Mesendoderm (in vitro differentiated cells): Measurements from ENCODE around the gene RREB1.
A peak's percentile ranks its signal among the peaks of the same experiment; 100 is the strongest.

Experiments used
- DNase-seq: peaks from one replicate; pipeline ENCODE4 v3.0.0; 2013
- H2AK5ac ChIP-seq: 2 replicates; pipeline ENCODE4 v1.6.1; 2013; ENCODE audit warnings: low read length, inconsistent platforms
- H2BK120ac ChIP-seq: 2 replicates; pipeline ENCODE4 v1.6.1; 2013; ENCODE audit warnings: low read depth, mild to moderate bottlenecking, low read length, moderate library complexity, mixed read lengths
- H2BK15ac ChIP-seq: replicated peaks from 2 replicates; pipeline ENCODE4 v1.6.1; 2013; ENCODE audit warnings: low read depth, mild to moderate bottlenecking, moderate library complexity
- H2BK5ac ChIP-seq: 2 replicates; pipeline ENCODE4 v1.6.1; 2013; ENCODE audit warnings: low read length, inconsistent platforms
- H3K18ac ChIP-seq: 2 replicates; pipeline ENCODE4 v1.6.1; 2013; ENCODE audit warnings: mild to moderate bottlenecking, low read length, mixed read lengths
- H3K23ac ChIP-seq: one replicate; pipeline ENCODE4 v1.6.1; 2013; ENCODE audit warnings: low read length
- H3K27ac ChIP-seq: 2 replicates; pipeline ENCODE4 v1.5.1; 2013; ENCODE audit warnings: low read depth, mild to moderate bottlenecking, inconsistent platforms, low read length, moderate library complexity
- H3K27me3 ChIP-seq: 2 replicates; pipeline ENCODE4 v1.6.1; 2013; ENCODE audit warnings: low read length, control low read depth, mild to moderate bottlenecking, inconsistent platforms; ENCODE audit not compliant: insufficient read depth, poor library complexity
- H3K36me3 ChIP-seq: 2 replicates; pipeline ENCODE4 v1.6.1; 2013; ENCODE audit warnings: low read length, inconsistent platforms; ENCODE audit not compliant: control insufficient read depth, insufficient read depth
- H3K4ac ChIP-seq: one replicate; pipeline ENCODE4 v1.6.1; 2013; ENCODE audit warnings: low read depth, mild to moderate bottlenecking, low read length, moderate library complexity
- H3K4me1 ChIP-seq: 2 replicates; pipeline ENCODE4 v1.6.1; 2013; ENCODE audit warnings: low read depth, low read length, inconsistent platforms; ENCODE audit not compliant: control insufficient read depth
- H3K4me2 ChIP-seq: 2 replicates; pipeline ENCODE4 v1.6.1; 2013; ENCODE audit warnings: low read length
- H3K4me3 ChIP-seq: 2 replicates; pipeline ENCODE4 v1.5.1; 2013; ENCODE audit warnings: mild to moderate bottlenecking, low read length
- H3K56ac ChIP-seq: one replicate; pipeline ENCODE4 v1.6.1; 2013; ENCODE audit warnings: low read length
- H3K79me1 ChIP-seq: 2 replicates; pipeline ENCODE4 v1.6.1; 2013; ENCODE audit warnings: low read length, inconsistent platforms
- H3K79me2 ChIP-seq: 2 replicates; pipeline ENCODE4 v1.6.1; 2013; ENCODE audit warnings: mild to moderate bottlenecking, low read length; ENCODE audit not compliant: control insufficient read depth, insufficient read depth
- H3K9ac ChIP-seq: 2 replicates; pipeline ENCODE4 v1.6.1; 2013; ENCODE audit warnings: low read length, inconsistent platforms
- H4K5ac ChIP-seq: one replicate; pipeline ENCODE4 v1.6.1; 2013; ENCODE audit warnings: low read length
- H4K8ac ChIP-seq: one replicate; pipeline ENCODE4 v1.6.1; 2013; ENCODE audit warnings: low read depth, mild to moderate bottlenecking, control low read depth, low read length, moderate library complexity
- WGBS: extraction: QIAGEN DNeasy Blood & Tissue Kit; methylation state at CpG from one replicate; pipeline ENCODE4 v1.1.7; 2013; ENCODE audit warnings: low lambda C conversion rate, missing lambda C conversion rate; ENCODE audit not compliant: insufficient coverage; ENCODE audit errors: extremely low coverage; 5-methylcytosine and 5-hydroxymethylcytosine counted together

RREB1 gene

GRCh38 chr6:7161253-7161623 lies 53.5 kb downstream of the RREB1 start:
- no peak for DNase-seq
- Histone ChIP-seq H3K9ac (no peak overlapping the region), H3K4me1 (peaks cover 20% of the 10 kb centered on the region), H2BK120ac (no peak overlapping the region), H3K4me3 (no peak overlapping the region), H3K4me2 (no peak overlapping the region), H3K56ac (peak overlapping the region; percentile 22), H3K18ac (no peak overlapping the region), H3K27ac (no peak overlapping the region), H4K8ac (no peak overlapping the region), H2AK5ac (no peak overlapping the region), H3K36me3 (no peaks in the 10 kb centered on the region), H2BK15ac (no peak overlapping the region), H3K23ac (no peak overlapping the region), H4K5ac (no peak overlapping the region), H2BK5ac (no peak overlapping the region), H3K79me2 (peaks cover 37% of the 10 kb centered on the region), H3K79me1 (peaks cover 31% of the 10 kb centered on the region), H3K27me3 (no peaks in the 10 kb centered on the region), H3K4ac (no peak overlapping the region)

- Histone ChIP-seq H3K79me1 (peaks cover 36% of the 10 kb centered on the region), H3K18ac (no peak overlapping the region), H3K56ac (no peak overlapping the region), H2BK15ac (no peak overlapping the region), H3K36me3 (no peaks in the 10 kb centered on the region), H2BK5ac (no peak overlapping the region), H3K27ac (no peak overlapping the region), H4K5ac (no peak overlapping the region), H3K4me3 (no peak overlapping the region), H2BK120ac (no peak overlapping the region), H2AK5ac (no peak overlapping the region), H3K4me2 (no peak overlapping the region), H4K8ac (no peak overlapping the region), H3K4me1 (peaks cover 26% of the 10 kb centered on the region), H3K79me2 (peaks cover 39% of the 10 kb centered on the region), H3K23ac (no peak overlapping the region), H3K27me3 (no peaks in the 10 kb centered on the region), H3K4ac (no peak overlapping the region), H3K9ac (no peak overlapping the region)
- DNase-seq, result no peak
- WGBS, result no CpG with 5 or more reads among the region's 4 CpGs
Measured at GRCh38 chr6:7161845-7162244, 54.1 kb downstream of the RREB1 start.

- H3K27ac ChIP-seq, result no peak overlapping the region
Measured at GRCh38 chr6:7163661-7164071, 55.9 kb downstream of the RREB1 start.

GRCh38 chr6:7164536-7165001 lies 56.8 kb downstream of the RREB1 start:
- Histone ChIP-seq H2BK15ac (no peak overlapping the region), H3K79me1 (peaks cover 35% of the 10 kb centered on the region), H3K23ac (no peak overlapping the region), H3K36me3 (no peaks in the 10 kb centered on the region), H2BK5ac (peak overlapping the region; percentile 14), H4K8ac (no peak overlapping the region), H3K4me2 (no peak overlapping the region), H2AK5ac (peak overlapping the region; percentile 52), H3K9ac (peak overlapping the region; percentile 21), H2BK120ac (no peak overlapping the region), H3K27ac (peak overlapping the region; percentile 14), H3K4me3 (no peak overlapping the region), H4K5ac (no peak overlapping the region), H3K4ac (no peak overlapping the region), H3K79me2 (peaks cover 44% of the 10 kb centered on the region), H3K4me1 (peaks cover 32% of the 10 kb centered on the region), H3K27me3 (no peaks in the 10 kb centered on the region), H3K18ac (peak overlapping the region; percentile 39), H3K56ac (peak overlapping the region; percentile 58)
- DNase-seq, result no peak
- WGBS, result no CpG with 5 or more reads among the region's 5 CpGs

More at GRCh38 chr6:7163661-7164071, 55.9 kb downstream of the RREB1 start:
- Histone ChIP-seq H3K27me3 (no peaks in the 10 kb centered on the region), H2BK120ac (no peak overlapping the region), H2BK5ac (no peak overlapping the region), H3K36me3 (no peaks in the 10 kb centered on the region), H2BK15ac (no peak overlapping the region), H3K4me2 (no peak overlapping the region), H3K4me3 (no peak overlapping the region), H3K56ac (no peak overlapping the region), H3K9ac (no peak overlapping the region), H3K18ac (peak overlapping the region; percentile 51), H3K23ac (no peak overlapping the region), H3K4me1 (peaks cover 26% of the 10 kb centered on the region), H4K5ac (no peak overlapping the region), H3K4ac (no peak overlapping the region), H2AK5ac (no peak overlapping the region), H3K79me1 (peaks cover 39% of the 10 kb centered on the region), H4K8ac (no peak overlapping the region), H3K79me2 (peaks cover 43% of the 10 kb centered on the region)
- no CpG with 5 or more reads among the region's 12 CpGs for WGBS
- DNase-seq, result no peak

- H3K79me2 ChIP-seq, result peaks cover 42% of the 10 kb centered on the region
- no peaks in the 10 kb centered on the region for H3K27me3 ChIP-seq
- H2BK5ac ChIP-seq, result peak overlapping the region; percentile 28
- peaks cover 33% of the 10 kb centered on the region for H3K79me1 ChIP-seq
- no CpG with 5 or more reads among the region's 11 CpGs for WGBS
- H3K36me3 ChIP-seq, result no peaks in the 10 kb centered on the region
- peak overlapping the region; percentile 6 for H2AK5ac ChIP-seq
- no peak overlapping the region for H4K8ac ChIP-seq
- H3K56ac ChIP-seq, result peak overlapping the region; percentile 75
- no peak overlapping the region for H3K23ac ChIP-seq
- no peak overlapping the region for H2BK120ac ChIP-seq
- peak overlapping the region; percentile 30 for H3K27ac ChIP-seq
- peak overlapping the region; percentile 75 for H3K4ac ChIP-seq
- H3K4me3 ChIP-seq, result no peak overlapping the region
- no peak overlapping the region for H2BK15ac ChIP-seq
- H3K4me1 ChIP-seq, result peaks cover 34% of the 10 kb centered on the region
- H3K9ac ChIP-seq, result peak overlapping the region; percentile 23
- peak overlapping the region; percentile 89 for H3K18ac ChIP-seq
- no peak overlapping the region for H4K5ac ChIP-seq
- peak; percentile 73 for DNase-seq
- no peak overlapping the region for H3K4me2 ChIP-seq
Measured at GRCh38 chr6:7165002-7165889, 57.5 kb downstream of the RREB1 start.
